ENCODE results near the gene FBLN1. TPM values are rescaled to one million over a fixed set of nuclear protein-coding genes. Genes with fewer than 3 reads are reported as not detected.
A peak's percentile ranks its signal among the peaks of the same experiment; 100 is the strongest.

Gene FBLN1
- total and polyA plus RNA-seq, 9 of the 15 experiments (the other 6 are each of a cell fraction or from before 2014, with no cell fraction given), result 0.66 TPM; not detected in 8

- TF ChIP-seq BRCA1 (IDR thresholded peaks at IDR 0.05) (no peak), BRCA1 (CRISPR knock-in tag; IDR thresholded peaks at IDR 0.05) (no peak), NFXL1 (CRISPR knock-in tag; IDR thresholded peaks at IDR 0.05) (no peak), ZBTB34 (CRISPR knock-in tag; IDR thresholded peaks at IDR 0.05) (no peak), RBM22 (IDR thresholded peaks at IDR 0.05; ENCODE audit: low read depth, low read length, poor library complexity, severe bottlenecking) (no peak), POLR2AphosphoS2 (IDR thresholded peaks at IDR 0.05; ENCODE audit: low read length) (no peak), FOSL1 (tag; conservative IDR thresholded peaks at IDR 0.05) (peak; percentile 69), ZNF175 (CRISPR knock-in tag; IDR thresholded peaks at IDR 0.05; ENCODE audit: low read depth) (no peak), U2AF1 (optimal IDR thresholded peaks at IDR 0.05; ENCODE audit: low read depth, low read length) (no peak), TAF7 (tag; IDR thresholded peaks at IDR 0.05) (no peak), RNF2 (IDR thresholded peaks at IDR 0.05) (0 out of 2 replicates have a peak, but pooled peaks have one; percentile 34), CBFA2T3 (IDR thresholded peaks at IDR 0.05) (no peak), ATF7 (IDR thresholded peaks at IDR 0.05) (0 out of 2 replicates have a peak, but pooled peaks have one; percentile 29), ETV5 (CRISPR knock-in tag; IDR thresholded peaks at IDR 0.05; ENCODE audit: low read depth) (0 out of 2 replicates have a peak, but pooled peaks have one; percentile 43), TRIM24 (IDR thresholded peaks at IDR 0.05) (peak in 1 of 2 experiments; percentile 67; a peak in 2 of 4 replicates), ZNF398 (CRISPR knock-in tag; IDR thresholded peaks at IDR 0.05) (no peak)
- TF ChIP-seq, protein P1, sequence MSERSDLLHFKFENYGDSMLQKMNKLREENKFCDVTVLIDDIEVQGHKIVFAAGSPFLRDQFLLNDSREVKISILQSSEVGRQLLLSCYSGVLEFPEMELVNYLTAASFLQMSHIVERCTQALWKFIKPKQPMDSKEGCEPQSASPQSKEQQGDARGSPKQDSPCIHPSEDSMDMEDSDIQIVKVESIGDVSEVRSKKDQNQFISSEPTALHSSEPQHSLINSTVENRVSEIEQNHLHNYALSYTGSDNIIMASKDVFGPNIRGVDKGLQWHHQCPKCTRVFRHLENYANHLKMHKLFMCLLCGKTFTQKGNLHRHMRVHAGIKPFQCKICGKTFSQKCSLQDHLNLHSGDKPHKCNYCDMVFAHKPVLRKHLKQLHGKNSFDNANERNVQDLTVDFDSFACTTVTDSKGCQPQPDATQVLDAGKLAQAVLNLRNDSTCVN (CRISPR knock-in tag; IDR thresholded peaks at IDR 0.05), result no peak
- TF ChIP-seq, protein P2, sequence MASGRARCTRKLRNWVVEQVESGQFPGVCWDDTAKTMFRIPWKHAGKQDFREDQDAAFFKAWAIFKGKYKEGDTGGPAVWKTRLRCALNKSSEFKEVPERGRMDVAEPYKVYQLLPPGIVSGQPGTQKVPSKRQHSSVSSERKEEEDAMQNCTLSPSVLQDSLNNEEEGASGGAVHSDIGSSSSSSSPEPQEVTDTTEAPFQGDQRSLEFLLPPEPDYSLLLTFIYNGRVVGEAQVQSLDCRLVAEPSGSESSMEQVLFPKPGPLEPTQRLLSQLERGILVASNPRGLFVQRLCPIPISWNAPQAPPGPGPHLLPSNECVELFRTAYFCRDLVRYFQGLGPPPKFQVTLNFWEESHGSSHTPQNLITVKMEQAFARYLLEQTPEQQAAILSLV (tag; IDR thresholded peaks at IDR 0.05), result no peak
- TF ChIP-seq, protein P3, sequence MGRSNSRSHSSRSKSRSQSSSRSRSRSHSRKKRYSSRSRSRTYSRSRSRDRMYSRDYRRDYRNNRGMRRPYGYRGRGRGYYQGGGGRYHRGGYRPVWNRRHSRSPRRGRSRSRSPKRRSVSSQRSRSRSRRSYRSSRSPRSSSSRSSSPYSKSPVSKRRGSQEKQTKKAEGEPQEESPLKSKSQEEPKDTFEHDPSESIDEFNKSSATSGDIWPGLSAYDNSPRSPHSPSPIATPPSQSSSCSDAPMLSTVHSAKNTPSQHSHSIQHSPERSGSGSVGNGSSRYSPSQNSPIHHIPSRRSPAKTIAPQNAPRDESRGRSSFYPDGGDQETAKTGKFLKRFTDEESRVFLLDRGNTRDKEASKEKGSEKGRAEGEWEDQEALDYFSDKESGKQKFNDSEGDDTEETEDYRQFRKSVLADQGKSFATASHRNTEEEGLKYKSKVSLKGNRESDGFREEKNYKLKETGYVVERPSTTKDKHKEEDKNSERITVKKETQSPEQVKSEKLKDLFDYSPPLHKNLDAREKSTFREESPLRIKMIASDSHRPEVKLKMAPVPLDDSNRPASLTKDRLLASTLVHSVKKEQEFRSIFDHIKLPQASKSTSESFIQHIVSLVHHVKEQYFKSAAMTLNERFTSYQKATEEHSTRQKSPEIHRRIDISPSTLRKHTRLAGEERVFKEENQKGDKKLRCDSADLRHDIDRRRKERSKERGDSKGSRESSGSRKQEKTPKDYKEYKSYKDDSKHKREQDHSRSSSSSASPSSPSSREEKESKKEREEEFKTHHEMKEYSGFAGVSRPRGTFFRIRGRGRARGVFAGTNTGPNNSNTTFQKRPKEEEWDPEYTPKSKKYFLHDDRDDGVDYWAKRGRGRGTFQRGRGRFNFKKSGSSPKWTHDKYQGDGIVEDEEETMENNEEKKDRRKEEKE (IDR thresholded peaks at IDR 0.05; ENCODE audit: borderline replicate concordance in 1 of 2, control insufficient read depth in 1 of 2, low read depth in 2 of 2, low read length in 1 of 2), result no peak
Measured at GRCh38 chr22:45638834-45639746, 136.4 kb downstream of the FBLN1 start (continued).

All from K562 (cell line).